ENCODE data around the gene FOXN4. TPM values are rescaled to one million over a fixed set of nuclear protein-coding genes. Genes with fewer than 3 reads are reported as not detected.

FOXN4 gene
- polyA plus RNA-seq, 1 donor from 2014 or later = 0.14 TPM

GRCh38 chr12:109305547-109305946 lies 3.5 kb downstream of the FOXN4 start:
- no peak for TF ChIP-seq TAF1 (IDR thresholded peaks at IDR 0.05; ENCODE audit: low read depth)
- no peak for TF ChIP-seq POLR2AphosphoS5 (IDR thresholded peaks at IDR 0.05)
- no peak for TF ChIP-seq REST (IDR thresholded peaks at IDR 0.05; ENCODE audit: borderline replicate concordance)
- no peak for TF ChIP-seq EZH2 (IDR thresholded peaks at IDR 0.05; ENCODE audit: borderline replicate concordance, insufficient read depth, low read length, poor library complexity, severe bottlenecking)
- TF ChIP-seq SMC3 (conservative IDR thresholded peaks at IDR 0.05; ENCODE audit: poor library complexity) = no peak
- no peak for TF ChIP-seq CTCF (IDR thresholded peaks at IDR 0.05; ENCODE audit: poor library complexity, severe bottlenecking)
- no peak for TF ChIP-seq RAD21 (conservative IDR thresholded peaks at IDR 0.05)
- no peak for TF ChIP-seq MXI1 (conservative IDR thresholded peaks at IDR 0.05; ENCODE audit: poor library complexity, severe bottlenecking)
- no peak for TF ChIP-seq EP300 (conservative IDR thresholded peaks at IDR 0.05; ENCODE audit: poor library complexity, severe bottlenecking)
- Histone ChIP-seq H3K9me2 (ENCODE audit: insufficient read depth, low read length) (no peaks in the 10 kb centered on the region), H3K9me3 (ENCODE audit: low read length) (no peaks in the 10 kb centered on the region), H3K9ac (ENCODE audit: low read length) (no peak overlapping the region), H3K27me3 (ENCODE audit: insufficient read depth, low read depth, low read length) (peaks cover 19% of the 10 kb centered on the region), H4K20me1 (ENCODE audit: insufficient read depth) (no peaks in the 10 kb centered on the region), H3K4me3 (ENCODE audit: low read length) (no peak overlapping the region), H3K4me2 (ENCODE audit: low read length) (no peak overlapping the region), H3K27ac (ENCODE audit: low read length) (no peak overlapping the region), H3K79me2 (replicated peaks; ENCODE audit: insufficient read depth, low read length) (no peaks in the 10 kb centered on the region), H3F3A (ENCODE audit: insufficient read depth, low read length, poor library complexity, severe bottlenecking) (no peaks in the 10 kb centered on the region), H3K36me3 (ENCODE audit: insufficient read depth, low read length) (no peaks in the 10 kb centered on the region), H2AFZ (ENCODE audit: low read depth, low read length) (no peak overlapping the region)

- H3K79me2 ChIP-seq (replicated peaks; ENCODE audit: insufficient read depth, low read length) = no peaks in the 10 kb centered on the region
- H3K4me3 ChIP-seq (ENCODE audit: low read length) = no peak overlapping the region
- TF ChIP-seq CTCF (IDR thresholded peaks at IDR 0.05; ENCODE audit: poor library complexity, severe bottlenecking) = no peak
- TF ChIP-seq REST (IDR thresholded peaks at IDR 0.05; ENCODE audit: borderline replicate concordance) = no peak
- TF ChIP-seq MXI1 (conservative IDR thresholded peaks at IDR 0.05; ENCODE audit: poor library complexity, severe bottlenecking) = no peak
- no peak for TF ChIP-seq EP300 (conservative IDR thresholded peaks at IDR 0.05; ENCODE audit: poor library complexity, severe bottlenecking)
- no peak for TF ChIP-seq POLR2AphosphoS5 (IDR thresholded peaks at IDR 0.05)
- TF ChIP-seq EZH2 (IDR thresholded peaks at IDR 0.05; ENCODE audit: borderline replicate concordance, insufficient read depth, low read length, poor library complexity, severe bottlenecking) = no peak
- TF ChIP-seq RAD21 (conservative IDR thresholded peaks at IDR 0.05) = no peak
- no peak for TF ChIP-seq SMC3 (conservative IDR thresholded peaks at IDR 0.05; ENCODE audit: poor library complexity)
- TF ChIP-seq TAF1 (IDR thresholded peaks at IDR 0.05; ENCODE audit: low read depth) = no peak
- no peaks in the 10 kb centered on the region for H3K36me3 ChIP-seq (ENCODE audit: insufficient read depth, low read length)
- H3K9me3 ChIP-seq (ENCODE audit: low read length) = no peaks in the 10 kb centered on the region
- H3K9ac ChIP-seq (ENCODE audit: low read length) = no peak overlapping the region
- no peak overlapping the region for H2AFZ ChIP-seq (ENCODE audit: low read depth, low read length)
- peaks cover 11% of the 10 kb centered on the region for H3K27me3 ChIP-seq (ENCODE audit: insufficient read depth, low read depth, low read length)
- no peaks in the 10 kb centered on the region for H3K9me2 ChIP-seq (ENCODE audit: insufficient read depth, low read length)
- no peaks in the 10 kb centered on the region for H4K20me1 ChIP-seq (ENCODE audit: insufficient read depth)
- no peak overlapping the region for H3K27ac ChIP-seq (ENCODE audit: low read length)
- no peak overlapping the region for H3K4me2 ChIP-seq (ENCODE audit: low read length)
- H3F3A ChIP-seq (ENCODE audit: insufficient read depth, low read length, poor library complexity, severe bottlenecking) = no peaks in the 10 kb centered on the region
Measured at GRCh38 chr12:109304485-109304884, 4.6 kb downstream of the FOXN4 start.

Measured in neural cell (in vitro differentiated cells).